Lung (tissue), 12 donors: ENCODE measurements around the gene TBC1D5. TPM values are rescaled to one million over a fixed set of nuclear protein-coding genes. Genes with fewer than 3 reads are reported as not detected.
A peak's percentile ranks its signal among the peaks of the same experiment; 100 is the strongest.

Experiments
- ATAC-seq: fragments of 200-7000 bp; cut with Tn5 transposase; one replicate; pipeline ENCODE4 v1.9.1; 2020; ENCODE audit warnings: moderate number of reproducible peaks; ENCODE audit not compliant: insufficient read depth, low FRiP score
- DNase-seq, 3 donors: peaks; one replicate each; pipeline ENCODE4 v3.0.0-alpha.2; 2013 to 2017
- H3K27ac ChIP-seq, 2 donors: one replicate each; pipeline ENCODE4 v1.5.1; 2013; ENCODE audit warnings: mild to moderate bottlenecking in 2 of 2, moderate library complexity in 2 of 2, control low read depth in 1 of 2, inconsistent platforms in 1 of 2, low read depth in 1 of 2, low read length in 1 of 2
- H3K27me3 ChIP-seq, 3 donors: one replicate each; pipeline ENCODE4 v1.5.1; 2013; ENCODE audit warnings: low read length in 2 of 3; ENCODE audit not compliant: control insufficient read depth in 3 of 3, insufficient read depth in 3 of 3
- H3K36me3 ChIP-seq, 4 donors: one replicate each; pipeline ENCODE4 v1.5.1; 2013; ENCODE audit warnings: low read length in 4 of 4, mild to moderate bottlenecking in 1 of 4, moderate library complexity in 1 of 4; ENCODE audit not compliant: control insufficient read depth in 4 of 4, insufficient read depth in 4 of 4
- H3K4me1 ChIP-seq, 5 donors: one replicate each; pipeline ENCODE4 v1.5.1; 2013; ENCODE audit warnings: low read length in 5 of 5, mild to moderate bottlenecking in 2 of 5, moderate library complexity in 1 of 5; ENCODE audit not compliant: control insufficient read depth in 5 of 5, insufficient read depth in 5 of 5
- H3K4me3 ChIP-seq: one replicate; pipeline ENCODE4 v1.5.1; 2013; ENCODE audit warnings: mild to moderate bottlenecking, control low read depth, moderate library complexity
- H3K9ac ChIP-seq, 2 donors: one replicate each; pipeline ENCODE4 v1.5.1; 2013; ENCODE audit warnings: low read length in 2 of 2, control low read depth in 1 of 2; ENCODE audit not compliant: insufficient read depth in 1 of 2
- H3K9me3 ChIP-seq, 4 donors: one replicate each; pipeline ENCODE4 v1.5.1; 2013; ENCODE audit warnings: low read length in 3 of 4, mild to moderate bottlenecking in 1 of 4, moderate library complexity in 1 of 4; ENCODE audit not compliant: control insufficient read depth in 4 of 4, insufficient read depth in 3 of 4
- WGBS, 2 donors: extraction: QIAGEN DNeasy Blood & Tissue Kit; methylation state at CpG; one replicate each; pipeline ENCODE4 v1.1.7; 2013; 5-methylcytosine and 5-hydroxymethylcytosine counted together
- polyA plus RNA-seq, 2 donors: library from polyadenylated mRNA; stranded (reverse); fragments of 200-250 nt; gene quantifications; one replicate each; pipeline ENCODE4 v1.2.1, GENCODE V29; 2013
- total RNA-seq, 2 donors: library from RNA; depleted of rRNA in 1 of 2; stranded (reverse); fragments of >200 nt in 1 of 2; gene quantifications; one replicate each; pipeline ENCODE4 v1.2.1, GENCODE V29; 2014 to 2021
- TF ChIP-seq, protein P1 (sequence below): IDR thresholded peaks from 2 replicates; pipeline ENCODE4 v1.5.1; 2012; ENCODE audit warnings: mild to moderate bottlenecking; ENCODE audit errors: control extremely low read depth, extremely low read depth
- donor health status: control.
- donor health status: control.
- donor health status: Bipolar disorder and iron deficiency.
- donor health status: healthy.
- donor health status: DM: yes; HTN: yes; CAD: no.

The TBC1D5 gene
- total and polyA plus RNA-seq, 4 donors = 8.7 to 111 (median 39.6) TPM

DNA sequence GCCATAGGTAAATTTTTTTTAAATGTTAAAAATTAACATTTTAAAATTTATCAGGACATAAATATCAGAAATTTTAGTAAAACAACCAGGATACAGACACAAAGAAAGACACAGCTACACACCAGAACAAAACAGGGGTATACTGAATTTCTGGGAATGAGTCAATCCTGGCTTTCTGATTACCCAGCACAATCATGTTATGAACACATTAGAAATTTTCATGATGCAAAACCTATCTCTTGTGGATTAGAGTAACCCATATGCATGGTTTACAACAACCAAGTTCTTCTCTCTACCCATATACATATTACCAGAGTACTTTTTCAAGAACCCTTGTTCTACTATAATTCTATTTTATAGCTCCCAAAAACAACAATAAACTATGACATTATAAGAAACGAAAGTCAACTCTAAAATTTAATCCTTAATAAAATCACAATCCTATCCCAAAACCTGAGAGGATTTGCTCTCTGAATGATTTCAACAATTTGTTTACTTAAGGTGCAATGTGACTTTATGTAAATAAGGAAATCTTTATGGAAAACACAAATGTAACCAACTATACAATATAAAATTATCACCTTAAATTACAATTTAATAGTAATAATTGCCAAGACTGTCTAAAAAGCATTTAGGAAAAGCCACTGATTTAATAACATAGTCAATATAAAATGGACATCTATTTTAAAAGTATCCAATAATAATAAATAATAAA, 184.5 kb downstream of the TBC1D5 start:
- H3K27me3 ChIP-seq = no peaks in the 10 kb centered on the region
- ATAC-seq (no peak), DNase-seq (no peak)
- no peak overlapping the region for H3K27ac ChIP-seq
- TF ChIP-seq, protein P1, sequence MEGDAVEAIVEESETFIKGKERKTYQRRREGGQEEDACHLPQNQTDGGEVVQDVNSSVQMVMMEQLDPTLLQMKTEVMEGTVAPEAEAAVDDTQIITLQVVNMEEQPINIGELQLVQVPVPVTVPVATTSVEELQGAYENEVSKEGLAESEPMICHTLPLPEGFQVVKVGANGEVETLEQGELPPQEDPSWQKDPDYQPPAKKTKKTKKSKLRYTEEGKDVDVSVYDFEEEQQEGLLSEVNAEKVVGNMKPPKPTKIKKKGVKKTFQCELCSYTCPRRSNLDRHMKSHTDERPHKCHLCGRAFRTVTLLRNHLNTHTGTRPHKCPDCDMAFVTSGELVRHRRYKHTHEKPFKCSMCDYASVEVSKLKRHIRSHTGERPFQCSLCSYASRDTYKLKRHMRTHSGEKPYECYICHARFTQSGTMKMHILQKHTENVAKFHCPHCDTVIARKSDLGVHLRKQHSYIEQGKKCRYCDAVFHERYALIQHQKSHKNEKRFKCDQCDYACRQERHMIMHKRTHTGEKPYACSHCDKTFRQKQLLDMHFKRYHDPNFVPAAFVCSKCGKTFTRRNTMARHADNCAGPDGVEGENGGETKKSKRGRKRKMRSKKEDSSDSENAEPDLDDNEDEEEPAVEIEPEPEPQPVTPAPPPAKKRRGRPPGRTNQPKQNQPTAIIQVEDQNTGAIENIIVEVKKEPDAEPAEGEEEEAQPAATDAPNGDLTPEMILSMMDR = no peak
- peaks cover 0 to 5% (median 0%) of the 10 kb centered on the region in 5 donors for H3K4me1 ChIP-seq
- H3K4me3 ChIP-seq = no peak overlapping the region
- no peaks in the 10 kb centered on the region for H3K36me3 ChIP-seq
- H3K9ac ChIP-seq = no peak overlapping the region
- 84 to 96% methylated on average over 1 of the region's 1 CpG for WGBS, 2 donors
- H3K9me3 ChIP-seq = peaks cover 0 to 2% (median 0%) of the 10 kb centered on the region in 4 donors

DNA sequence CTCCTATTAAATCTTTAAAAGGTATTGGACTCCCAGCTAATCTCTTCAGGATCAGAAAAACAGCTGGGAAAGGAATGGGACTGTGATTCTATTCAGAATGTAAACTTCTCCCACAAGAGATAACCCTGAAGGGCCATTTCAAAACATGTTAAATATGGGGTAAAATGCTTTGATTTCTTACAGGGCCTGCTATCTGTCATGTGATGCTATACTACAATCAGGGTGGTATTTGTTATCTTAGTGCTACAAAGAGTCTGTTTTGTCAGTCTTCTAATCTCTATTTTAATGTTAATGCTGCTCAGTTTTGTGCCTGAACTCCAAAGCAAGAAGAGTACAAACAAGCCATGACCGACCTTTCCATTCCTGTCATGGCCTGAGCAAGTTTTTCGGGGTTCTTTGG, 186.9 kb downstream of the TBC1D5 start:
- no peak overlapping the region for H3K9ac ChIP-seq
- no peaks in the 10 kb centered on the region for H3K27me3 ChIP-seq
- no peak for ATAC-seq
- no peaks in the 10 kb centered on the region for H3K36me3 ChIP-seq
- peaks cover 0 to 2% (median 0%) of the 10 kb centered on the region in 4 donors for H3K9me3 ChIP-seq
- peaks cover 0 to 9% (median 7%) of the 10 kb centered on the region in 5 donors for H3K4me1 ChIP-seq
- no peak overlapping the region for H3K27ac ChIP-seq
- no peak for DNase-seq
- no peak overlapping the region for H3K4me3 ChIP-seq
- TF ChIP-seq, protein P1 = no peak
- WGBS, 2 donors = 93 to 98% methylated on average over 2 of the region's 2 CpGs

DNA sequence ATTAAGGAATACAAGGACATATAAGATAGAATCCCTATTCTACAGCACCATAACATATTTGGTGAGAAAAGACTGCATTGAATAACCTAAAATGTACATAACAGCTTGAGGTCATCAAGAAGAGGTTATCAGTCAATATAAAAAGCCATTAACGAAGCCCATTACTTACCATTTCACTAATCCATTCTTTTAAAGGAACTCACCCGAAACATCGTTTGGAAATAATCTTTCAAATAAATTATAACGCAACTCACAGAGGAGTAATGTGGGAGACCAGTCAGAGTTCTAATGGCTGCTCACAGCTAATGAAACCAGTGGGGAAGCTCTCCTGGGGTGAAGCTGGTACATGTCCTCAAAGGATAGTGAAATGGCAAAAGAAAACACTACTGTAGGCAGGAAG, 188.4 kb downstream of the TBC1D5 start:
- DNase-seq (no peak), ATAC-seq (no peak)
- H3K27me3 ChIP-seq = no peaks in the 10 kb centered on the region
- no peak overlapping the region for H3K4me3 ChIP-seq
- TF ChIP-seq, protein P1 = no peak
- WGBS, 2 donors = 92 to 95% methylated on average over 4 of the region's 4 CpGs
- H3K27ac ChIP-seq = peak overlapping the region in 1 of 2 donors; percentile 45
- H3K9me3 ChIP-seq = peaks cover 0 to 2% (median 0%) of the 10 kb centered on the region in 4 donors
- no peak overlapping the region for H3K9ac ChIP-seq
- H3K4me1 ChIP-seq = peaks cover 0 to 9% (median 7%) of the 10 kb centered on the region in 5 donors
- no peaks in the 10 kb centered on the region for H3K36me3 ChIP-seq
